Activated CD8-positive, alpha-beta memory T cell treated with anti-CD3 and anti-CD28 coated beads, Interleukin-2, amount 10 ng/mL, durations not matched to agents 7 days and 5 days (primary cell): Measurements from ENCODE around the gene SPECC1. TPM values are rescaled to one million over a fixed set of nuclear protein-coding genes. Genes with fewer than 3 reads are reported as not detected.
"Not testable (repeated sequence)": the region's sequence is repeated elsewhere in the genome, so short reads cannot be mapped to it uniquely, and the experiment has no call there.

Source experiments
- ATAC-seq: fragments of 150-1000 bp; cut with Tn5 transposase; one replicate; pipeline ENCODE4 v1.10.0; 2021; ENCODE audit warnings: moderate library complexity
- CTCF ChIA-PET: fragments of 350-600 bp; sonication (Branson Sonifier 250); formaldehyde crosslinking; loops from one replicate; lab custom pipeline; 2021; ENCODE audit warnings: antibody characterized with exemption; lab: Charles Lee
- DNase-seq: peaks from one replicate; pipeline ENCODE4 v3.0.0-alpha.2; 2020
- H3K27ac Mint-ChIP-seq: one replicate; pipeline ENCODE4 v1.8.0; 2021; ENCODE audit warnings: mild to moderate bottlenecking, mixed read lengths
- H3K27me3 Mint-ChIP-seq: one replicate; pipeline ENCODE4 v1.8.0; 2021; ENCODE audit warnings: mixed read lengths
- H3K36me3 Mint-ChIP-seq: one replicate; pipeline ENCODE4 v1.8.0; 2021; ENCODE audit warnings: mild to moderate bottlenecking, mixed read lengths
- H3K4me1 Mint-ChIP-seq: one replicate; pipeline ENCODE4 v1.8.0; 2021; ENCODE audit warnings: mixed read lengths
- H3K4me3 Mint-ChIP-seq: one replicate; pipeline ENCODE4 v1.8.0; 2021; ENCODE audit warnings: mild to moderate bottlenecking, moderate library complexity, mixed read lengths
- H3K9me3 Mint-ChIP-seq: one replicate; pipeline ENCODE4 v1.8.0; 2022; ENCODE audit warnings: low read depth, mixed read lengths
- total RNA-seq, 2 experiments: library from RNA; stranded (reverse); gene quantifications; one replicate each; pipeline ENCODE4 v1.2.3, GENCODE V29; 2021

SPECC1 gene
- total RNA-seq, 2 experiments from 2014 or later, result 11.4 to 17.6 TPM

DNA sequence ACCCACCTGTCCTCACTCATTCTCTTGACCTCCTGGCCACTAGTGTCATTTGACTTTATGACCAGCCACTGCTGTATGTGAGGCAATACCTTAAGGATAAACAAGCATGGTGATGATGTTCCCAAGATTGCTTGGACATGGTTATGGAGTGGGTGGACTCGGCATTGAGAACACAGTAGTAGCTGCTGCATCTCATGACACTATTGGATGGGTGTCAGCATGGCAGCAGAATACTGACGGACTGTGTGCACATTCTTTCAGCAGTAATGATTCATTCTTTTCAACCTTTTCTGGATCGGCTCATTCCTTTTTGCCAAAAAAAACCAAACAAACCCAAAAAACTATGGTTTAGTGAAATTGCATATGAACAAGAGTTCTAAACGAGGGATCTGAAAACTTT, 13.5 kb downstream of the SPECC1 start:
- ATAC-seq, result no peak
- CTCF ChIA-PET, result interaction anchor here (0.7 to 1.3 kb wide), 2 partner anchors 14 to 30 kb away, joined by 3 to 8 read pairs; partner anchors contain the start of gene SPECC1
- no peak overlapping the region for H3K4me3 Mint-ChIP-seq
- DNase-seq, result no peak
- no peaks in the 10 kb centered on the region for H3K36me3 Mint-ChIP-seq
- no peaks in the 10 kb centered on the region for H3K9me3 Mint-ChIP-seq
- H3K27me3 Mint-ChIP-seq, result no peaks in the 10 kb centered on the region
- no peak overlapping the region for H3K27ac Mint-ChIP-seq
- H3K4me1 Mint-ChIP-seq, result no peaks in the 10 kb centered on the region

DNA sequence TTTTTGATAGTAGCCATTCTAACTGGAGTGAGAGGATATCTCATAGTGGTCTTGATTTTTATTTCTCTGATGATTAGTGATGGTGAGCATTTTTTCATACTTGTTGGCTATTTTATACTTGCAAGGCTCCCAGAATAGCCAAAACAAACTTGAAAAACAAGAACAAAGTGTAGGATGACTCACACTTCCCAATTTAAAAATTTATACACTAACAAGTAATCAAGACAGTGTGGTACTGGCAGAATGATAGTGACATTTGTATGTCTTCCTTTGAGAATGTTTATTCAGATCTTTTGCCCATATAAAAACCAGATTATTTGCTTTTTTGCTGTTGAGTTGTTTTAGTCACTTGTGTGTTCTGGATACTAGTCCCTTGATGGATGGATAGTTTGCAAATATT, 17.8 kb downstream of the SPECC1 start:
- ATAC-seq, result no peak
- Mint-ChIP-seq H3K27ac (no peak overlapping the region), H3K27me3 (no peaks in the 10 kb centered on the region), H3K4me3 (no peak overlapping the region), H3K9me3 (no peaks in the 10 kb centered on the region), H3K36me3 (peaks cover 4% of the 10 kb centered on the region), H3K4me1 (peaks cover 12% of the 10 kb centered on the region)
- no peak for DNase-seq
- CTCF ChIA-PET, result no interaction called here

DNA sequence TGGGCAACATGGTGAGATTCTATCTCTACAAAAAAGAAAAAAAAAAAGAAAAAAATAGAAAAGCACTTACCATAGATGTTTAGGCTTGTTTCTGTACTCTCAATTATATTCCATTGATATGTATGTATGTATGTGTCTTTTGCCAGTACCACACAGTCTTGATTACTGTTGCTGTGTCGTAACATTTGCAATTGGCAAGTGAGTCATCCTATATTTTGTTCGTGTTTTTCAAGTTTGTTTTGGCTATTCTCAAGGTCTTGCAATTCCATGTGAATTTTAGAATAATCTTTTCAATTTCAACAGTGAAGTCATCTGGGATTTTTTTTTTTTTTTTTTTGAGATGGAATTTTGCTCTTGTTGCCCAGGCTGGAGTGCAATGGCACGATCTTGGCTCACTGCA, 19.3 kb downstream of the SPECC1 start:
- CTCF ChIA-PET, result no interaction called here
- Mint-ChIP-seq H3K9me3 (no peaks in the 10 kb centered on the region), H3K27me3 (no peaks in the 10 kb centered on the region), H3K27ac (no peak overlapping the region), H3K4me3 (no peak overlapping the region), H3K36me3 (peaks cover 4% of the 10 kb centered on the region), H3K4me1 (peaks cover 19% of the 10 kb centered on the region)
- no peak for ATAC-seq
- DNase-seq, result no peak

DNA sequence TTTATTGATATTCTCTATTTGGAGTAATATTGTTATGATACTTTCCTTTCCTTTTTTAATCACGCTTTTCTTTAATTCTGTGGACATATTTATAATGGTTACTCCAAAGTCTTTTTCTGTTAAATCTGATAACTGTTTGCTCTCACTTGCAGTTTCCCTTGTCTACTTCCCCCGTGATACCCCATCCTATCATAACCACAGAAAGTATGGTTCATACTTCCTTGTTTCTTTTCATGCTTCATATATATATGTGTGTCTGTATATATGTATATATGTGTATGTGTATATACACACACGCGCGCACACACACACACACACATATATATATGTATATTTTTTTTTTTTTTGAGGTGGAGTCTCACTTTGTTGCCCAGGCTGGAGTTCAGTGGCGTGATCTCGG, 23.5 kb downstream of the SPECC1 start:
- Mint-ChIP-seq H3K27ac (no peak overlapping the region), H3K4me3 (no peak overlapping the region), H3K36me3 (peaks cover 4% of the 10 kb centered on the region), H3K9me3 (no peaks in the 10 kb centered on the region), H3K27me3 (no peaks in the 10 kb centered on the region), H3K4me1 (peaks cover 19% of the 10 kb centered on the region)
- DNase-seq (no peak), ATAC-seq (no peak)
- CTCF ChIA-PET, result interaction anchor here (2.1 kb wide), 1 partner anchor 24 kb away, joined by 5 read pairs; the partner anchor contains the start of gene SPECC1

DNA sequence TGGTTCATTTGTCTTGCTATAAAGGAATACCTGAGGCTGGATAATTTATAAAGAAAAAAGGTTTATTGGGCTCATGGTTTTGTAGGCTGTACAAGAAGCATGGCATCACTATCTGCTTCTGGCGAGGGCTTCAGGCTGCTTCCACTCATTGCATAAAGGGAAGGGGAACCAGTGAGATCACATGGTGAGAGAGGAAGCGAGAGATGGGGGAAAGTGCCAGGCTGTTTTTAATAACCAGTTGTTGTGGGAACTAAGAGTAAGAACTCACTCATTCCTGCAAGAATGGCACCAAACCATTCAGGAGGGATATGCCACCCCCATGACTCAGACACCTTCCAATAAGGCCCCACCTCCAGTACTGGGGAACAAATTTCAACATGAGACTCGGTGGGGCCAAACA, 24.3 kb downstream of the SPECC1 start:
- no peak for ATAC-seq
- H3K27me3 Mint-ChIP-seq, result no peaks in the 10 kb centered on the region
- H3K36me3 Mint-ChIP-seq, result peaks cover 4% of the 10 kb centered on the region
- no peak overlapping the region for H3K4me3 Mint-ChIP-seq
- peaks cover 19% of the 10 kb centered on the region for H3K4me1 Mint-ChIP-seq
- CTCF ChIA-PET, result interaction anchor here (2.1 kb wide), 1 partner anchor 24 kb away, joined by 5 read pairs; the partner anchor contains the start of gene SPECC1
- H3K9me3 Mint-ChIP-seq, result no peaks in the 10 kb centered on the region
- DNase-seq, result no peak
- no peak overlapping the region for H3K27ac Mint-ChIP-seq

DNA sequence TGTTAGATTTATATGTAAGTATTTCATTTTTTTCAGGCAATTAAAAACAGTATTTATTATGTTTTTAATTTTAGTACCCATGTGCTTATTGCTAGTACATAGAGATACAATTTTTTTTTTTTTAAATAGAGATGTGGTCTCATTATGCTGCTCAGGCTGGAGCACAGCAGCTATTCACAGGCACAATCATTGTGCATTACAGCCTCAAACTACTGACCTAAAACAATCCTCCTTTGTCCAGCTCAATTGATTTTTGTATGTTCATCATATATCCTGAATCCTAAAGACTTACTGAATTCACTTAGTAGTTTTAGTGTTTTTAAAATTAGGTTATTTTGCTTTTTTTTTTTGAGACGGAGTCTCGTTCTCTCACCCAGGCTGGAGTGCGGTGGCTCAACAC, 26.3 kb downstream of the SPECC1 start:
- no peaks in the 10 kb centered on the region for H3K27me3 Mint-ChIP-seq
- no peak overlapping the region for H3K4me3 Mint-ChIP-seq
- no peak overlapping the region for H3K27ac Mint-ChIP-seq
- ATAC-seq (no peak), DNase-seq (no peak)
- H3K4me1 Mint-ChIP-seq, result peaks cover 17% of the 10 kb centered on the region
- no peaks in the 10 kb centered on the region for H3K36me3 Mint-ChIP-seq
- no peaks in the 10 kb centered on the region for H3K9me3 Mint-ChIP-seq
- CTCF ChIA-PET, result no interaction called here

DNA sequence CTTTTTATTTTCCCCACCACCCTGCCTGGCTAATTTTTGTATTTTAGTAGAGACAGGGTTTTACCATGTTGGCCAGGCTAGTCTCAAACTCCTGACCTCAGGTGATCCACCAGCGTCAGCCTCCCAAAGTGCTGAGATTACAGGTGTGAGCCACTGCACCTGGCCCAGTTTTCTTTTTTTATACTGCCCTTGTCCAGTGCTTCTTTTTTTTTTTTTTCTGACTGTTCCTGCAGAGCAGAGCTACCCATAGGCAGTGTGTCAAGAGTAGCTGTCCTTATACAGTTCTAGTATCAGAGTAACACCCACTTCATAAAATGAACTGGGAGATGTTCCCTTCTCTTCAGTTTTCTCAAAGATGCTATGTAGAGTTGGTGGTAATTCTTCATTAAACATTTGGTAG, 28.1 kb downstream of the SPECC1 start:
- H3K27me3 Mint-ChIP-seq, H3K4me3 Mint-ChIP-seq, H3K4me1 Mint-ChIP-seq, H3K27ac Mint-ChIP-seq, H3K9me3 Mint-ChIP-seq, CTCF ChIA-PET, ATAC-seq, H3K36me3 Mint-ChIP-seq, DNase-seq: not testable (repeated sequence)

DNA sequence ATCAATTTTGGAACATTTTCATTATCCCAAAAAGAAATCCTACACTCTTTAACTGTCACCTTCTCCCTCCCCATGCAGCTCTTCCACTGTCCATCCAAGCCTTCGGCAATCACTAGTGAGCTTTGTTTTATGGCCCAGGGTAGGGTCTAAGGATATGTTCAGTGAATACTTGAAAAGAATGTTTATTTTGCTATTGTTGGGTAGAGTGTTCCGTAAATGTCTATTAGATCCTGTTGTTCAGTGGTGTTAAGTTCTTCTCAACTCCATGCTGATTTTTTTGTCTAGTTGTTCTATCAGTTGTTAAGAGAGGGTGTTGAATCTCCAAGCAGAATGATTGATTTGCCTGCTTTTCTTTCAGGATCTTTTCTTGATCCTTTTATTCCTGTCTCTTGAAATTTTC, 29.9 kb downstream of the SPECC1 start:
- DNase-seq, result no peak
- no peak for ATAC-seq
- Mint-ChIP-seq H3K4me3 (no peak overlapping the region), H3K27ac (no peak overlapping the region), H3K27me3 (no peaks in the 10 kb centered on the region), H3K4me1 (peaks cover 7% of the 10 kb centered on the region), H3K36me3 (no peaks in the 10 kb centered on the region), H3K9me3 (no peaks in the 10 kb centered on the region)
- CTCF ChIA-PET, result no interaction called here

DNA sequence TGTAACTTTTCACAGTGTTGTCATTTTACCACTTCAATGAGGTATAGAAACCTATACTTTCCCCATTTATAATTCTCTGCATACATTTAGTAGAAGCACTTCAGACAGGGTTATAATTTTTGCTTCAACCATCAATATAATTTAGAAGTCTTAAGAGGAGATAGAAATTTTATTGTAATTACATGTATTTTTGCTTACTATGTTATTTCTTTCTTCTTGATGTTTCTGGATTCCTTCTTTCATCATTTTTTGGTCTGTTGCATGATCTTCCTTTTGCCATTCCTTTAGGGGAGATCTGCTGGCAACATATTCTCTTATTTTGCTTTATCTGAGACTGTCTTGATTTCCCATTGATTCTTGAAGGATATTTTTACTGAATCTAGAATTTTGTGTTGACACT, 31.1 kb downstream of the SPECC1 start:
- Mint-ChIP-seq H3K4me3 (no peak overlapping the region), H3K27ac (no peak overlapping the region), H3K36me3 (no peaks in the 10 kb centered on the region), H3K4me1 (peaks cover 8% of the 10 kb centered on the region), H3K27me3 (no peaks in the 10 kb centered on the region), H3K9me3 (no peaks in the 10 kb centered on the region)
- ATAC-seq, result no peak
- CTCF ChIA-PET, result no interaction called here
- no peak for DNase-seq

DNA sequence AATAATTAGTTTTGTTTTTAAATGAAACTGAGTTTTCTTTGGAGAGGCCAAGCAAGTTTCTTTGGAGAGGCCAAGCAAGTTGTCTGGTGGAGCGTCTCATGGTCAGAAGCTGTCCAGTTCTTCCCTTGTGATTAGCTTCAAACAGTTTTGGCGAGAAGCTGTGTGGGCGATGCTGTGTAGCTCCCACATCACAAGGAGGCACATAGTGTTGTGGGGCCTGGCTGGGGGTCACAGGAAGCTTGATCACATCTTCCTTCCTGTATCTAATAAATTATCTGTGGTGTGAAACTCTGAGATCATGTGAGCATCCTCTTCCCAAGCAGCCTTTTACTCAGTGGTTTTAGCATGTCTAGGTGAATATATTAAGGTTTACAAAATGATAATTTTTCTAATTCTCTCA, 33.9 kb downstream of the SPECC1 start:
- DNase-seq (no peak), ATAC-seq (no peak)
- Mint-ChIP-seq H3K36me3 (no peaks in the 10 kb centered on the region), H3K4me3 (no peak overlapping the region), H3K9me3 (no peaks in the 10 kb centered on the region), H3K27me3 (no peaks in the 10 kb centered on the region), H3K4me1 (peaks cover 8% of the 10 kb centered on the region), H3K27ac (no peak overlapping the region)
- CTCF ChIA-PET, result interaction anchor here (0.9 to 1.4 kb wide), 3 partner anchors 33 to 50 kb away, joined by 3 to 5 read pairs (median 3); partner anchors contain the start of gene SPECC1

DNA sequence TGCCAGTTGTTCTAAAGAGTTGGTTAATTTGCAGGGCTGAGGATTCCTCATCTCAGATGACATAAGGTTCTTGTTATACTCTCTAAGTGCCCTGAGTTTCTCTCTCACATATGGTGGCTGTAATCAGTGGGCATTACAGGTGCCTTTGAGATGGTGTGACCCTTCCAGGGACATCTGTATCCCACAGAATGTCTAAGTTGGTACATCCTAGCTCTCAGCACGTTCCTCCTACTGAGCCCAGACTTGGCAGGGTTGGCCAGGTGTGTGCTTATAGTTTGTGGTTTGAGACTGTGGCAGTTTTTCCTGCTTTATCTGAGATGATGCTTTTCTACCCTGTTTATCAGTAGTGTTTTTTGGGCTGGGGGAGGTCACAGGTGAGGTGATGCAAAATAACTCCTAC, 36.3 kb downstream of the SPECC1 start:
- CTCF ChIA-PET, result no interaction called here
- DNase-seq, result no peak
- no peaks in the 10 kb centered on the region for H3K27me3 Mint-ChIP-seq

DNA sequence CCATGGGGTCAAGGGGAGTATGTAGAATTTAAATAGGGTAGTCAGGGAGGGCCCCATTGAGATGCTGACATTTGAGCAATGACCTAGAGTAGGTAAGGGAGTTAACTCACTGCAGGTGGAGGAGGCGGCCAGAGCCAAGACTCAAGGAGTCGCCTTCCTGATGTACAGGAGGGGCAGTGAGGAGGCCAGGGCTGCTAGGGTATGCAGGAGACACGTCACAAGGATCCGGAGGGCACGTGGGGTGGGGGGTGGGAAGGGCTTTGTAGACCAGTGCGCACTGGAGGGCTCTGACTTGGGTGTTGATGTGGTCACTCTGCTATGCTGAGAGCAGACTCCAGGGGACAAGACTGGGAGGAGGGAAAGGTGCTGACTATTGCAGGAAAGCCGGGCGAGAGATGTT, 37.5 kb downstream of the SPECC1 start:
- no peak overlapping the region for H3K4me3 Mint-ChIP-seq
- ATAC-seq (no peak), DNase-seq (no peak)
- H3K9me3 Mint-ChIP-seq, result no peaks in the 10 kb centered on the region
- no peaks in the 10 kb centered on the region for H3K27me3 Mint-ChIP-seq
- peaks cover 8% of the 10 kb centered on the region for H3K4me1 Mint-ChIP-seq
- CTCF ChIA-PET, result no interaction called here
- H3K36me3 Mint-ChIP-seq, result no peaks in the 10 kb centered on the region
- no peak overlapping the region for H3K27ac Mint-ChIP-seq

More for the DNA sequence above, 36.3 kb downstream of the SPECC1 start:
- ATAC-seq, result no peak
- H3K4me1 Mint-ChIP-seq, result peaks cover 8% of the 10 kb centered on the region
- H3K36me3 Mint-ChIP-seq, result no peaks in the 10 kb centered on the region
- no peaks in the 10 kb centered on the region for H3K9me3 Mint-ChIP-seq
- H3K4me3 Mint-ChIP-seq, result no peak overlapping the region
- H3K27ac Mint-ChIP-seq, result no peak overlapping the region

DNA sequence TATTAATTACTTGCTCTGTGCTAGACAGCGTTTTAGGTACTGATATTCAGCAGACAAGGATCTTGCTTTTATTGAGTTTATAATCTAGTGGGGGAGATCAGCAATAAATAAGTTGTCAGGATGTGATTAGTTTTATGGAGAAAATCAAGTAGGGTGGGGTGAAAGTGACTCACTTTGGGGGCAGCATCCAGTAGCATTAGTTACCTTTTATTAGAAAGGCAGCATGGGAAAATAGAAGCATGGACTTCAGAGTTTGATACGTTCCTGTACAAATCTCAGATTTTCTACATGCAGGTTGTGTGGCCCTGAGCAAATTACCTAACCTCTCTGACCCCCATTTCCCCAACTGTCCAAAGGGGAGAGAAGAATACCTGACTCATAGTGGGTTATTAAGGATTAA, 42.5 kb downstream of the SPECC1 start:
- Mint-ChIP-seq H3K4me3 (no peak overlapping the region), H3K36me3 (peaks cover 7% of the 10 kb centered on the region), H3K9me3 (peaks cover 2% of the 10 kb centered on the region), H3K27me3 (no peaks in the 10 kb centered on the region), H3K27ac (no peak overlapping the region), H3K4me1 (no peaks in the 10 kb centered on the region)
- CTCF ChIA-PET, result interaction anchor here (1.3 kb wide), 1 partner anchor 43 kb away, joined by 3 read pairs; the partner anchor contains the start of gene SPECC1
- DNase-seq (no peak), ATAC-seq (no peak)

DNA sequence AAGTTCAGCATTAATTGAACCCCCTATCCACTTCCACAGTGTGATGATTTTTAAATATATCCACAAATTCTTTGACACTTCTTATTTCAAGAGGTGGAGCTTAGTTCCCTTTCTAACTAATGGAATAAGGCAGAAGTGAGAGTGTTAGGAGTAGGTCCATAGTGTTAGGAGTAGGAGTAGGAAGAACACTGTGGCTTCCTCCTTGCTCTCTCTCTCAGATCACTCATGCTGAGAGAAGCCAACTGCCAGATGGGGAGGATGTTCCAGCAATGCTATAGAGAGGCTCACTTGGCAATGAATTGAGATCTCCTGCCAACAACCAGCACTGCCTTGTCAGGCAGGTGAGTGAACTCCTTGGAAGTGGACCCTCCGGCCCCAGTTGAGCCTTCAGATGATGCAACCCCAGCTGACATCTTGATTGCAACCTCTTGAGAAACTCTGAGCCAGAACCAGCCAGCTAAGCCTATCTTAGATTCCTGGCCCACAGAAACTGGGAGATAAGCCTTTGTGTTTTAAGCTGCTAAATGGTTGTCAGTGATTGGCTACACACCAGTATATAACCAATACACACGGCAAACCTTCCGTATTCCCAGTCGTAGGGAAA, 44.3 kb downstream of the SPECC1 start:
- H3K9me3 Mint-ChIP-seq, result peaks cover 2% of the 10 kb centered on the region
- H3K4me3 Mint-ChIP-seq, result no peak overlapping the region
- peaks cover 7% of the 10 kb centered on the region for H3K36me3 Mint-ChIP-seq
- no peak overlapping the region for H3K27ac Mint-ChIP-seq
- DNase-seq, result no peak
- no peak for ATAC-seq
- H3K4me1 Mint-ChIP-seq, result no peaks in the 10 kb centered on the region
- H3K27me3 Mint-ChIP-seq, result no peaks in the 10 kb centered on the region
- CTCF ChIA-PET, result no interaction called here
